RWPE1 (cell line): ENCODE results near the gene VAV1.
"Not testable (repeated sequence)": the region's sequence is repeated elsewhere in the genome, so short reads cannot be mapped to it uniquely, and the experiment has no call there.

Experiments
- CTCF ChIA-PET: fragments of 350-600 bp; sonication (Branson Sonifier 250); formaldehyde crosslinking; extraction: SDS; loops from one replicate; lab custom pipeline; 2021; lab: Yijun Ruan, JAX
- POLR2A ChIA-PET: fragments of 400-600 bp; formaldehyde crosslinking; extraction: SDS; loops from one replicate; lab custom pipeline; 2020; ENCODE audit warnings: antibody characterized with exemption; ENCODE audit not compliant: low non-redundant PET; lab: Yijun Ruan, JAX
- DNase-seq: peaks from one replicate; pipeline ENCODE4 v3.0.0; 2012; ENCODE audit warnings: low spot score
- H3K27ac ChIP-seq: fragments of 450-650 bp; 2 replicates; pipeline ENCODE4 v1.5.1; 2017
- TF ChIP-seq, protein P1 (sequence below): fragments of 450-650 bp; conservative IDR thresholded peaks from 2 replicates; pipeline ENCODE4 v1.5.1; 2017; ENCODE audit warnings: low read depth, mild to moderate bottlenecking

The VAV1 gene

GRCh38 chr19:6767081-6767356 is 5.5 kb upstream of the VAV1 start:
- peak; percentile 58 for DNase-seq
- ChIA-PET CTCF (interaction anchor here (0.6 to 1.4 kb wide), 3 partner anchors 29 to 510 kb away, joined by 3 to 6 read pairs (median 4); partner anchors contain the start of gene GPR108), POLR2A (interaction anchor here (1.6 kb wide), 1 partner anchor 29 kb away, joined by 3 read pairs; the partner anchor contains the start of gene GPR108)
- TF ChIP-seq, protein P1, sequence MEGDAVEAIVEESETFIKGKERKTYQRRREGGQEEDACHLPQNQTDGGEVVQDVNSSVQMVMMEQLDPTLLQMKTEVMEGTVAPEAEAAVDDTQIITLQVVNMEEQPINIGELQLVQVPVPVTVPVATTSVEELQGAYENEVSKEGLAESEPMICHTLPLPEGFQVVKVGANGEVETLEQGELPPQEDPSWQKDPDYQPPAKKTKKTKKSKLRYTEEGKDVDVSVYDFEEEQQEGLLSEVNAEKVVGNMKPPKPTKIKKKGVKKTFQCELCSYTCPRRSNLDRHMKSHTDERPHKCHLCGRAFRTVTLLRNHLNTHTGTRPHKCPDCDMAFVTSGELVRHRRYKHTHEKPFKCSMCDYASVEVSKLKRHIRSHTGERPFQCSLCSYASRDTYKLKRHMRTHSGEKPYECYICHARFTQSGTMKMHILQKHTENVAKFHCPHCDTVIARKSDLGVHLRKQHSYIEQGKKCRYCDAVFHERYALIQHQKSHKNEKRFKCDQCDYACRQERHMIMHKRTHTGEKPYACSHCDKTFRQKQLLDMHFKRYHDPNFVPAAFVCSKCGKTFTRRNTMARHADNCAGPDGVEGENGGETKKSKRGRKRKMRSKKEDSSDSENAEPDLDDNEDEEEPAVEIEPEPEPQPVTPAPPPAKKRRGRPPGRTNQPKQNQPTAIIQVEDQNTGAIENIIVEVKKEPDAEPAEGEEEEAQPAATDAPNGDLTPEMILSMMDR = no peak
- H3K27ac ChIP-seq = peak overlapping the region; percentile 83

DNA sequence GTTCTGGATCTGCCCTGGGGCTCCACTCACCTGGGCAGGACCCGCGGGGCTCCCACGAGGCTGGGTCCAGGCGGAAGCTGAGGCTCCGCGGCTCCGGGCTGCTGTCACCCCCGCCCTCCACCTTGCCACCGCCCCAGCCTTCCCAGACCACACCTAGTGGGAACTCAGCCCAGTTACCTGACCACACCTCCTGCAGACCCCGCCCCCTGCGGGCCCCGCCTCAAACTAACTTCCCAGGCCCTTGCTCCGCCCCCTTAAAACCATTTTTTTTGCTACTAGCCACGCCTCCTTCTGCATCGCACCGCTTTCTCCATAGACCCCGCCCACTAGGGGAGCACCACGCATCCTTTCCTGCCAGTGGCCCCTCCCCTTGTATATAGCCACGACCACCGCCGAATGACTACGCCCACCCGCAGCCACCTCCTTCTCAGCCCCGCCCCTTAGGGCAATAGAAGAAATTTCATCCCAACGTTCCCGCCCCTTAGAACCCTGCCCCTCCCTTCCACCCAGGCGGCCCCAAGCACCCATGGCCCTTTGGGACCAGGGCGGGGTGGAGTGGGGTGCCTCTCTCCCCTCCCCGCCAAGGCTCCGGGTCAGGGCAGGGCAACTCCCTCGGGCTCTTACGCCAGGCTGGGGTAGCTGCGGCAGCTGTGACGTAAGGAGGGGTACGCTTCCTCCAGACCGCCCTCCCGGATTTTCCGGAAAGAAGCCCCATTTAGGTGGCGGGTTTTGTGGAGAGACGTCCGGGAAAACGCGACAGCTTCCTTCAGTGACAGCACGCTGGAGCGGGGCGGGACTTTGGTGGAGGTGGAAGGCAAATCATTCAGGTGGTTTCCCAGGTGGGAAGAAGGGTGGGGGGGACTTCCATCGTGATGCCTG is 4.9 kb upstream of the VAV1 start, which contains the start of gene SH2D3A:
Gene SH2D3A, minus strand, starts transcription at position 79 of the 879 bp plus-strand sequence. CDS start 3,687 bp downstream, outside the sequence.
- POLR2A ChIA-PET = interaction anchor here (1.6 kb wide), 1 partner anchor 30 kb away, joined by 3 read pairs; the partner anchor contains the start of gene GPR108

GRCh38 chr19:6768236-6768785 is 4.2 kb upstream of the VAV1 start:
- ChIA-PET POLR2A (no interaction called here), CTCF (interaction anchor here (1.5 kb wide), 1 partner anchor 95 kb away, joined by 5 read pairs; no protein-coding TSS in a partner anchor)
- no peak for DNase-seq
- TF ChIP-seq, protein P1 = no peak
- H3K27ac ChIP-seq = peak overlapping the region; percentile 83

More for the DNA sequence above, 4.9 kb upstream of the VAV1 start, which contains the start of gene SH2D3A:
- CTCF ChIA-PET = interaction anchor here (0.6 to 1.5 kb wide), 4 partner anchors 29 to 509 kb away, joined by 3 to 6 read pairs (median 4); partner anchors contain the start of gene GPR108
- TF ChIP-seq, protein P1 = no peak
- peak; percentile 97 for DNase-seq
- H3K27ac ChIP-seq = peak within 1 kb of the TSS; percentile 83

- no peak for DNase-seq
- peak overlapping the region; percentile 83 for H3K27ac ChIP-seq
- TF ChIP-seq, protein P1 = peak; percentile 17; the same call in 1 of the 2 replicates
- CTCF ChIA-PET = interaction anchor here (1.5 kb wide), 1 partner anchor 94 kb away, joined by 5 read pairs; no protein-coding TSS in a partner anchor
- POLR2A ChIA-PET = no interaction called here
These were observed 3.4 kb upstream of the VAV1 start for GRCh38 chr19:6769006-6769619.

DNA sequence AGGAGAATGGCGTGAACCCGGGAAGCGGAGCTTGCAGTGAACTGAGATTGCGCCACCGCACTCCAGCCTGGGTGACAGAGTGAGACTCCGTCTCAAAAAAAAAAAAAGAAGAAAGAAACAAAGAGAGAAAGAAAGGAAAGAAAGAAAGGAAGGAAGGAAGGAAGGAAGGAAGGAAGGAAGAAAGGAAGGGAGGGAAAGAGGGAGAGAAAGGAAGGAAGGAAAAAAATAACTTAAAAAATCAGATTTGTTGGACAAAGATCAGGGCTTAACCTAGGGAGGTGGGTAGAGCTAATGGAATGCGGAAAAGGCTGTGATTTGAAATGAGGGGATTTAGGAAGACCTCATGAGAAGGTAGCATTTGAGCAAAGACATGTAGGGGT is 870 bp upstream of the VAV1 start:
- H3K27ac ChIP-seq, CTCF ChIA-PET, DNase-seq, POLR2A ChIA-PET: not testable (repeated sequence)

DNA sequence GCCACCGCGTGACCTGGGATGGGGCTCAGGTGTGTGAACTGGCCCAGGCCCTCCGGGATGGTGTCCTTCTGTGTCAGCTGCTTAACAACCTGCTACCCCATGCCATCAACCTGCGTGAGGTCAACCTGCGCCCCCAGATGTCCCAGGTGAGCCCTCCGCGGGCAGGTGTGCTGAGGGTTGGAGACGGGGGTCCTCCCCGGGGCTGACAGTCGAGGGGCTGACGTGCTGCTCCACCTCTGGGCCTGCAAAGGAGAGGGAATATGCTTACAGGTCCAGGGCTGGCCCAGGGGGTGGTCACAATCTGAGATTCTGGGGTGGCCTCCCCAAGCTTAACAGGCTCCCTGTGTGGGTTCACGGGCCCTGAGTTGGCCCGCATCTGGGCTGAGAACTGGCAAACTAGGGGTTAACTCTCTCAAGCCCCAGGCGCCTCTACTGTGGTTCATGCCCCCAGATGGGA is 386 bp downstream of the VAV1 start:
- no peak for DNase-seq
- POLR2A ChIA-PET = no interaction called here
- CTCF ChIA-PET = interaction anchor here (0.5 to 1.0 kb wide), 2 partner anchors 10 to 532 kb away, joined by 5 to 8 read pairs; no protein-coding TSS in a partner anchor
- no peak overlapping the region for H3K27ac ChIP-seq
- TF ChIP-seq, protein P1 = no peak
